Transverse colon (tissue), 3 donors: ENCODE measurements around the gene PPP1R37.

Source experiments
- POLR2A ChIP-seq: fragments of 450-650 bp; IDR thresholded peaks from one replicate; pipeline ENCODE4 v1.6.1; 2016; ENCODE audit warnings: antibody characterized with exemption, mild to moderate bottlenecking, moderate library complexity
- TF ChIP-seq, protein P1 (sequence below), 5 experiments: fragments of 200-600 bp in 3 of 5; fragments of 450-650 bp in 2 of 5; sonication (generic) in 3 of 5; IDR thresholded peaks; 1 replicate in 2 of 5; 2 replicates in 3 of 5; pipeline ENCODE4 v1.5.1; 2016 to 2017; ENCODE audit warnings: antibody characterized with exemption in 5 of 5, inconsistent platforms in 3 of 5, mild to moderate bottlenecking in 2 of 5, moderate library complexity in 1 of 5

DNA sequence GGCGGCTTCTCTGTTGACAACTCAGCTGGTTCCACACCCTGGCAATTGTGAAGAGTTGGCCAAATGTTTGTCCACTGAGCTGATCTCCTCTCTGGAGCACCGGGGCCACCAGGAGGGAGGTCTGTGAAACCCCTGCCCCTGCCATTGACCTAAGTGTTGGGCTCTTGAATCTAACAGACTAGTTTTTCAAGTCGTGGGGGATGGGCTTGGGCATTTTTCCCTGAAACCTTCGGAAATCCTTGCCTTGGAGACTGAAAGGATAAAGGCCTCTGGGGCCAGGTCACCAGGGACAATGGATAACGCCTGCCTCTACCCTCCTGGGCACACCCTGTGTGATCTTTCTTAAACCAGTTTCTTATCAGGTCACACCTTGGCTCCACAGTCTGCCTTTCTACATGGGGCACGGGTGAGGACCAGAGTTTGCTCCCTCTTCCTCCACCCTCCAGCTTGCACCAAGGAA, 13.0 kb upstream of the PPP1R37 start:
- TF ChIP-seq, protein P1, sequence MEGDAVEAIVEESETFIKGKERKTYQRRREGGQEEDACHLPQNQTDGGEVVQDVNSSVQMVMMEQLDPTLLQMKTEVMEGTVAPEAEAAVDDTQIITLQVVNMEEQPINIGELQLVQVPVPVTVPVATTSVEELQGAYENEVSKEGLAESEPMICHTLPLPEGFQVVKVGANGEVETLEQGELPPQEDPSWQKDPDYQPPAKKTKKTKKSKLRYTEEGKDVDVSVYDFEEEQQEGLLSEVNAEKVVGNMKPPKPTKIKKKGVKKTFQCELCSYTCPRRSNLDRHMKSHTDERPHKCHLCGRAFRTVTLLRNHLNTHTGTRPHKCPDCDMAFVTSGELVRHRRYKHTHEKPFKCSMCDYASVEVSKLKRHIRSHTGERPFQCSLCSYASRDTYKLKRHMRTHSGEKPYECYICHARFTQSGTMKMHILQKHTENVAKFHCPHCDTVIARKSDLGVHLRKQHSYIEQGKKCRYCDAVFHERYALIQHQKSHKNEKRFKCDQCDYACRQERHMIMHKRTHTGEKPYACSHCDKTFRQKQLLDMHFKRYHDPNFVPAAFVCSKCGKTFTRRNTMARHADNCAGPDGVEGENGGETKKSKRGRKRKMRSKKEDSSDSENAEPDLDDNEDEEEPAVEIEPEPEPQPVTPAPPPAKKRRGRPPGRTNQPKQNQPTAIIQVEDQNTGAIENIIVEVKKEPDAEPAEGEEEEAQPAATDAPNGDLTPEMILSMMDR (IDR thresholded peaks at IDR 0.05), result no peak
- no peak for TF ChIP-seq POLR2A
